NCI-H146 (cell line): ENCODE measurements around the gene ALLC.

ENCODE experiments used
- DNase-seq: peaks from one replicate; lab custom pipeline; 2025; lab: John Stamatoyannopoulos, UW

ALLC gene

DNA sequence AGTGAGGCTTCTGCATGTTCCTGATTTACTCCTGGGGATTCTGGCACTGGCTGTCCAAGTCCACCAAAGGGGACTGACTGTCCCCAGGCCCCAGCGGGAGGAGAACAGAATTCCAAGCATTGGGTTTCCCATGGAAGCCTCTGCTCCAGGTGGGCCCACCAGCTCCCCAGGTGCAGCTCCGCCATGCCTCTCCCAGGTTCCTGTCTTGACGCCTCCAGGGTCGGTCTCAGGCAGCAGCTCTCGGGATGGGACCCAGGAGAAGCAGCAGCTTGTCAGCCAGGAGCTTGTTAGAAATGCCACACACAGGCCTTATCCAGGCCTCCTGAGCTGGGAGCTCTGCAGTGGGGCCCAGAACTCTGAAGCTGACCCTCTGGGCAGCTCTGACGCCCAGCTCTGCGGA, 93.3 kb downstream of the ALLC start:
- DNase-seq, result no peak

- no peak for DNase-seq
Measured at GRCh38 chr2:3751806-3752205, 93.8 kb downstream of the ALLC start.
